ENCODE results near the gene CAMLG. TPM values are rescaled to one million over a fixed set of nuclear protein-coding genes. Genes with fewer than 3 reads are reported as not detected.

Gene CAMLG
- total RNA-seq, 1 experiment from 2014 or later: 24.7 TPM

DNA sequence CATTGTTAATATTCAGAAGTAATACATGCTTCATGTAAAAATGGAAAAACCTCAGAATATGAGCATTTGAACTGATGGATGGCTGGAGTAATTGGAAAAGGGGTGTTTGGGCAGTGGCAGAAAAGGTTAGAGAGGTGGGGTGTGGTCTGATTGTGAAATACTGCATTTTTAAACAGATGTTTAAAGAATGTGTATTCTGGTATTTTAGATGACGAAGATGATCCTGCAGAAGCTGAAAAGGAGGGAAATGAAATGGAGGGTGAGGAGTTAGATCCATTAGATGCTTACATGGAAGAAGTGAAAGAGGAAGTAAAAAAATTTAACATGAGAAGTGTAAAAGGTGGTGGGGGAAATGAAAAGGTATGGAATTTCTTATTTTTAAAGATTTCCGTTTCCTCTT lies 39.0 kb downstream of the CAMLG start:
- no peak for DNase-seq (ENCODE audit: low read depth)

DNA sequence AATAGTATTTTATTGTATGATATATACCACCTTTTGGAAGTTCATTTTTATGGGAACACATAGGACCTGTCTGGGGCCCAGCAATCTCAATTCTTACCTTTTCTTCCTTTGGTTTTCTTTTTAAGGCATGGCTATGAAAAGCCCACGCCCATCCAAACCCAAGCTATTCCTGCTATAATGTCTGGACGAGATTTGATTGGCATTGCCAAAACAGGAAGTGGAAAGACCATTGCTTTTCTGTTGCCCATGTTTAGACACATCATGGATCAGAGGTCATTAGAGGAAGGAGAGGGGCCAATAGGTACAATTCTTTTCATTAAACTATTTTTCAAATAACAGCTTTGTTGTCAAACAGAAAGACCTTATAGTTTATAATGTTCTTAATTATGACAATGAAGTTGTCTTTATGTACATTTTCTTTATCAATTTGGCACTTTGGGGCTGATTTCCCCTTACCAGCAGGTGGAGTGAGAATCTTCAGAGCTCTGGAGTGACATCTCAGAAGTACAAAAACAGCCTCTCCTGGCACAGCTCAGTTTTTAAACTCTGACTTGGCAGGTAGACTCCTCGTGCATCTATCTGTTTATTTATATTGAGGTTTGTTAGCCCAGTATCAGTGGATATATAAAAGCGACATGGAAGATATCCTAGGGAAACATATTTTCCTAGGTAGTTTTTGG lies 46.0 kb downstream of the CAMLG start:
- peak; percentile 7 for DNase-seq (ENCODE audit: low read depth)

DNA sequence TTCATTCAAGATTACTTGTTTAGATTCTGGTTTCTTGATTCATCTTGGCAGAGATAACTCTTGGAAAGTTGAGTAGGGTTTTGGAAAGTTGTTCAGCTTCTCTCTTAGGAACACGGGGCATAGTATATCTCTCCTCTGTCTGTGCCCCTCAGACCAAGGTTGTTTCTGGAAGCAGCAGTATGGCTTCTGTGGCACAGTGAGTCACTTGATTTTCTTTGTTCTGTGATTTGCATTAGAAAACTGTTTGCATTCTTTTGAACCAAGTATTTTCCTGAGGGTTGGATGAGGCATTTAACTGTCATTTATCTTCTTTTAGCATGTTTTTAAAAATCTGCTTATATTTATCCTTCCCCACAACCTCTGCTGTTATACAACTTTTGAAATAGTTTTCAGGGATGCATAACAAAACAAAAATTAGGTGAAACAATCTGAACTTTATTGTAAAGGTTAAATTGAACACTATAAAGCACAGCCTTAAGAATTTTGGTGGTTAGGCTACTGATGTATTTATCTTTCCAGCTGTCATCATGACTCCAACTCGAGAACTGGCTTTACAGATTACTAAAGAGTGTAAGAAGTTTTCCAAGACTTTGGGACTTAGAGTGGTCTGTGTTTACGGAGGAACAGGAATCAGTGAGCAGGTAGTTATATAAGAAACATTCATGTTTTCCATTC lies 46.7 kb downstream of the CAMLG start:
- DNase-seq (ENCODE audit: low read depth): peak; percentile 36

DNA sequence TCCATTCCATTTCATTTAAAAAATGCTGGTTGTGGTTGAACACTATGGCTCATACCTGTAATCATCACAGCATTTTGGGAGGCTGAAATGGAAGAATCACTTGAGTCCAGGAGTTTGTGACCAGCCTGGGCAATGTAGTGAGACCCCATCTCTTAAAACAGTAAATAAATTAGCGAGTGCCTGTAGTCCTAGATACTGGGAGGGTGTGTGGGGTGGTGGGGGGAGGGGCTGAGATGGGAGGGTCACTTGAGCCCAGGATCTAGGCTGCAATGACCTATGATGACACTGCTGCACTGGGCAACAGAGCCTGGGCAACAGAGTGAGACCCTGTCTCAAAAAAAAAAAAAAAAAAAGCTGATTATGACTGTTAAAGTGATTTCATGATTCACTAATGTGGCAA lies 49.3 kb downstream of the CAMLG start:
- no peak for DNase-seq (ENCODE audit: low read depth)

DNA sequence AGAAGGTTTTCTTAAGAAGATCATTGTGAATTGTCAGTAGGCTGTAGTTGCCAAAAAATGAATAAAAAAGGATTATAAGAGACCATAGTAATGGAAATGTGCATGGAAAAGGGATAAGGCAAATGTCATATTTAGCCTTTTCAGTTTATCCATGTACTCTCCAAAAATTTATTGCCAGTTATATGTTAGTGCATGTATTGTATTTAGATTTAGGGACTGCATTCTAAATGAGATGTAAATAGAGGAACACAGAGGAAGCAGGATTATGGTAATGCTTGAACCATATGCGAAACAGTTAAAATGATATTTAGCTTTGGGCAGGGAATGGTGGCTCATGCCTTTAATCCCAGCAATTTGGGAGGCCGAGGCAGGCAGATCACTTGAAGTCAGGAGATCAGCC lies 53.2 kb downstream of the CAMLG start:
- DNase-seq (ENCODE audit: low read depth): no peak

DNA sequence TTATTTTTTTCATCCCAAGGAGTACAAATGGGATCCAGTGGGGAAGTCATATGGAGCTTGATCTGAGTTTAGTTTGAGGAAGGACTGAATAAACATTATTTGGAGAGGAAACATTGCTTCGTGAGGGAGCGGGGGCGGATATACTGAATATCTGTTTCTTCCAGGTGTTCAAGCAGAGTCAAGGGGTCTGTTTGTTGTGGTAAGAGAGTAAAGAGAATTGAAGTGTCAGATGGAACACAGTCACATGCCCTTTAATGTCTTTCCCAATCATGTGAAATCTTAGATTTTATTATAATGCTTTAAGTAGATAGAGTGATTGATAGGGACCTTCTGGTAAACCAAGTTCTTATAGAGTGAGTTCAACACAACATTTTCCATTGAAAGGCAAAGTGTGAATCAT lies 53.9 kb downstream of the CAMLG start:
- DNase-seq (ENCODE audit: low read depth): no peak

DNA sequence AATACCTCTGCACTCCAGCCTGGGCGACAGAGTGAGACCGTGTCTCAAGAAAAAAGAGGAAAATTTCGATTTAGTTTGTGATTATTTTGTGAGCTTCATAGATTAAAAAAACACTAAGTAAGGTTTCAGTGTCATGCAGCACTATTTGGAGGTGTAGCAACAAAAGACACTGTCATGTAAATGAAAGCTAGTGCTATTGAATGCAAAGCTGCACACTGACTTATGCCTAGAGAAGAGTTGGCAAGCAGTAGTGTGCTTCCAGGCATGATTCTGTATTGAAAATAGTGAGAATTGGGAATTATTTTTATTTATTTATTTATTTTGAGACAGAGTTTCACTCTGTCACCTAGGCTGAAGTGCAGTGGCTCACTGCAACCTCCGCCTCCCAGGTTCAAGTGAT lies 54.8 kb downstream of the CAMLG start:
- DNase-seq (ENCODE audit: low read depth): no peak

DNA sequence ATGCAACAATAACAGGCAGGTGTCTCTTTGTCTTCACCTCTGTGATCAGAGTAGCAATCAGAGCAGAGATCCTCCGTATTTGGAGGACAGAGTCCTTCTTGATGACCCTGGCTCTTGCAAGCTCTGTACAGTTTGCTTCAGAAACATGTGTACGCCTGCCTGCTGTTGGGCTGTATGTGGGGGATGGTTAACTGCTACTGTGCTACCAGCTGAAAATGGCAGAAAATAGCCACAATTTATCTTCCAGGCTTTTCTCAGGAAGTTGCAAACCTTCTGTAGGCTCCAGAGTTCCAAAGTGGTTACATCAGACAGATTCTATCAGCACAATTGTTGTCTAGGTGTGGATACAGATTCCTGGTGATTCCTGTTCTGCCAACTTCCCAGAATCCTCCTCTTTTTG lies 55.7 kb downstream of the CAMLG start:
- DNase-seq (ENCODE audit: low read depth): no peak

DNA sequence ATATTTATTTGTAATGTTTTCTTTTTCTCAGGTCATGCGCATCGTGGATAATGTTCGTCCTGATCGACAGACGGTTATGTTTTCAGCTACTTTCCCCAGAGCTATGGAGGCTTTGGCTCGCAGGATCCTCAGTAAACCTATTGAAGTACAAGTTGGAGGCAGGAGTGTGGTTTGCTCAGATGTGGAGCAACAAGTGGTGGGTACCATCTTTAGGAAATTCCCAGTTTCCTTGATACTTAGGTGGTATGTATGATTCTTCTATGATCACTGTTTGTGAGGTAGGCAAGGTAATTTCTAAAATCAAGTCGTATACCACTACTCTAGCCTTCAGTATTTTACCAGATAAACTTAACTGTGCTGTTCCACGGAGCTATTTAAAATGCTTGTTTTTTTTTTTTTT lies 56.5 kb downstream of the CAMLG start:
- no peak for DNase-seq (ENCODE audit: low read depth)

DNA sequence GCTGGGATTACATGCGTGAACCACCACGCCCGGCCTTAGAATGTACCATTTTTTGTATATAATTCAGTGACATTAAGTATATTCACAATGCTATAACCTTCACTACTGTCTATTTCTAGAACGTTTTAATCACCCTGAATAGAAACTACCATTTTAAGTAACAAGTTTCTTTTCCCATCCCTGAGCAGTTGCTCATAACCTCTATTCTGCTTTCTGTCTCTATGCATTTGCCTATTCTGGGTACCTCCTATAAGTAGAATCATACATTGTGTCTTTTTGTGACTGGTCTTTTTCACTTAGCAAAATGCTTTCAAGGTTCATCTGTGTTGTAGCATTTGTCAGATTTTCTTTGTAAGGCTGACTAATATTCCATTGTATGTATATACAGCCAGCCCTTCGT lies 60.1 kb downstream of the CAMLG start:
- no peak for DNase-seq (ENCODE audit: low read depth)

Other genes starting within 250 kb of the CAMLG start
- gene JADE2, start 212.9 kb upstream of the CAMLG start, total RNA-seq (2014; rRNA removed; shearing (Covaris generic)): 10.9 and 21.1 TPM in 2 replicates
- 72.1 and 79.2 TPM in 2 replicates for gene SAR1B, start 105.7 kb upstream of the CAMLG start, total RNA-seq (2014; rRNA removed; shearing (Covaris generic))
- gene SEC24A, start 89.8 kb upstream of the CAMLG start, total RNA-seq (2014; rRNA removed; shearing (Covaris generic)): 15.4 and 18.9 TPM in 2 replicates
- gene DDX46, start 20.2 kb downstream of the CAMLG start, total RNA-seq (2014; rRNA removed; shearing (Covaris generic)): 35.1 and 69.1 TPM in 2 replicates
- gene C5orf24, start 107.4 kb downstream of the CAMLG start, total RNA-seq (2014; rRNA removed; shearing (Covaris generic)): 27.7 and 35.0 TPM in 2 replicates
- gene TXNDC15, start 135.8 kb downstream of the CAMLG start, total RNA-seq (2014; rRNA removed; shearing (Covaris generic)): 62.2 and 64.4 TPM in 2 replicates
- 3.7 and 8.7 TPM in 2 replicates for gene PCBD2, start 166.6 kb downstream of the CAMLG start, total RNA-seq (2014; rRNA removed; shearing (Covaris generic))
- 0.06 TPM in 1 of 2 replicates, not detected in the other for gene CATSPER3, start 229.4 kb downstream of the CAMLG start, total RNA-seq (2014; rRNA removed; shearing (Covaris generic))